GM18867 (cell line): Measurements from ENCODE around the gene THBS2.
"Not testable (repeated sequence)": the region's sequence is repeated elsewhere in the genome, so short reads cannot be mapped to it uniquely, and the experiment has no call there.

Source experiments
- ATAC-seq: cut with Tn5 transposase; IDR thresholded peaks from one replicate; pipeline ENCODE4 v1.9.1; 2021; ENCODE audit warnings: mild to moderate bottlenecking, moderate library complexity; ENCODE audit not compliant: unreplicated experiment

Gene THBS2

GRCh38 chr6:169233181-169233580, 20.5 kb downstream of the THBS2 start:
- ATAC-seq = no peak

GRCh38 chr6:169232507-169232931, 21.1 kb downstream of the THBS2 start:
- no peak for ATAC-seq

GRCh38 chr6:169231790-169232506, 21.7 kb downstream of the THBS2 start:
- ATAC-seq = no peak

GRCh38 chr6:169230946-169231789, 22.5 kb downstream of the THBS2 start:
- ATAC-seq = no peak

GRCh38 chr6:169230322-169230665, 23.4 kb downstream of the THBS2 start:
- ATAC-seq = no peak

- ATAC-seq = no peak
Measured at GRCh38 chr6:169229615-169230321, 23.9 kb downstream of the THBS2 start.

- no peak for ATAC-seq
Measured at GRCh38 chr6:169227116-169227515, 26.5 kb downstream of the THBS2 start.

GRCh38 chr6:169225887-169226286, 27.8 kb downstream of the THBS2 start:
- ATAC-seq = no peak

GRCh38 chr6:169225131-169225576, 28.5 kb downstream of the THBS2 start:
- no peak for ATAC-seq

GRCh38 chr6:169224716-169225115, 28.9 kb downstream of the THBS2 start:
- no peak for ATAC-seq

GRCh38 chr6:169224185-169224695, 29.4 kb downstream of the THBS2 start:
- no peak for ATAC-seq

GRCh38 chr6:169223006-169223405, 30.6 kb downstream of the THBS2 start:
- ATAC-seq = no peak

- ATAC-seq = no peak
Measured at GRCh38 chr6:169222126-169222525, 31.5 kb downstream of the THBS2 start.

GRCh38 chr6:169221264-169221663, 32.4 kb downstream of the THBS2 start:
- no peak for ATAC-seq

GRCh38 chr6:169220068-169220964, 33.3 kb downstream of the THBS2 start:
- no peak for ATAC-seq

- no peak for ATAC-seq
Measured at GRCh38 chr6:169217972-169218371, 35.7 kb downstream of the THBS2 start.

GRCh38 chr6:169216830-169217229, 36.8 kb downstream of the THBS2 start:
- no peak for ATAC-seq

- no peak for ATAC-seq
Measured at GRCh38 chr6:169215201-169215681, 38.4 kb downstream of the THBS2 start.

- ATAC-seq = not testable (repeated sequence)
Measured at GRCh38 chr6:169214789-169215188, 38.9 kb downstream of the THBS2 start.
